ENCODE measurements around the gene PRC1. TPM values are rescaled to one million over a fixed set of nuclear protein-coding genes. Genes with fewer than 3 reads are reported as not detected.

The PRC1 gene
- polyA plus RNA-seq, 1 experiment = 199 TPM

DNA sequence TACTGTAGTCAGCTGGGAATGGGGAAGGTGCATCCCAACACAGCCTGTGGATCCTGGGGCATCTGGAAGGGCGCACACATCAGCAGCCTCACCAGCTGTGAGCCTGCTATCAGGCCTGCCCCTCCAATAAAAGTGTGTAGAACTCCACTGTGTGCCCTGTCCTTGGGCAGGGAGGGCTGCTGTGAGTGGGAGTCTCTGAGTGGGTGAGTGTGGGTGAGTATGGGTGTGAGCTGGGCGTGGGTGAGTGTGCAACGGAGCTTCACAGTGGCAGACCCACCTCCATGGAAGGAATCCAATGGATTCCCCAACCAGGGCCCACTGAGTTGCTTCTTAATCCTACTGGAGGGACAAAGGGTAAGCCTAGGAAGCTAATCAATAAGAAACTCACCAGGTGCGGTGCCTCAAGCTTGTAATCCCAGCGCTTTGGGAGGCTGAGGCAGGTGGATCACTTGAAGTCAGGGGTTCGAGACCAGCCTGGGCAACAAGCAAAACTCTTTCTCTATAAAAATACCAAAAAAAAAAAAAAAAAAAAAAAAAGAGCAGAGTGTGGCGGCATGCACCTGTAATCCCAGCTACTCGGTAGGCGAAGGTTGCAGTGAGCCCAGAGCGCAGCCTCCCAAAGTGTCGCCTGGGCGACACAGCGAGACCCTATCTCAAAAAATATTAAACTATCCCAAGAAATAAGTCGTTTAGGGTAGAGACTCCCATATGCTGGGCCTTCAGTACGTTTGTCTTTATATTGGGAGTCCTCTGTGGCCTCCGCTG, 40.2 kb downstream of the PRC1 start:
- TF ChIP-seq CTCF (IDR thresholded peaks at IDR 0.05; ENCODE audit: insufficient read depth, low read depth, low read length) = no peak
- CTCF ChIA-PET = interaction anchor here (0.6 to 9.3 kb wide), 7 partner anchors 11 to 1450 kb away, joined by 3 to 122 read pairs (median 5); partner anchors contain the start of genes HDDC3 and UNC45A
- no peaks in the 10 kb centered on the region for H3K27me3 ChIP-seq (ENCODE audit: control insufficient read depth, insufficient read depth, low read length)
- H3K4me3 ChIP-seq (ENCODE audit: low read depth, low read length) = no peak overlapping the region
- peaks cover 28% of the 10 kb centered on the region for H3K36me3 ChIP-seq (ENCODE audit: control insufficient read depth, insufficient read depth, low read length)
- POLR2A ChIA-PET = no interaction called here
- no peak for DNase-seq (ENCODE audit: low read depth)

DNA sequence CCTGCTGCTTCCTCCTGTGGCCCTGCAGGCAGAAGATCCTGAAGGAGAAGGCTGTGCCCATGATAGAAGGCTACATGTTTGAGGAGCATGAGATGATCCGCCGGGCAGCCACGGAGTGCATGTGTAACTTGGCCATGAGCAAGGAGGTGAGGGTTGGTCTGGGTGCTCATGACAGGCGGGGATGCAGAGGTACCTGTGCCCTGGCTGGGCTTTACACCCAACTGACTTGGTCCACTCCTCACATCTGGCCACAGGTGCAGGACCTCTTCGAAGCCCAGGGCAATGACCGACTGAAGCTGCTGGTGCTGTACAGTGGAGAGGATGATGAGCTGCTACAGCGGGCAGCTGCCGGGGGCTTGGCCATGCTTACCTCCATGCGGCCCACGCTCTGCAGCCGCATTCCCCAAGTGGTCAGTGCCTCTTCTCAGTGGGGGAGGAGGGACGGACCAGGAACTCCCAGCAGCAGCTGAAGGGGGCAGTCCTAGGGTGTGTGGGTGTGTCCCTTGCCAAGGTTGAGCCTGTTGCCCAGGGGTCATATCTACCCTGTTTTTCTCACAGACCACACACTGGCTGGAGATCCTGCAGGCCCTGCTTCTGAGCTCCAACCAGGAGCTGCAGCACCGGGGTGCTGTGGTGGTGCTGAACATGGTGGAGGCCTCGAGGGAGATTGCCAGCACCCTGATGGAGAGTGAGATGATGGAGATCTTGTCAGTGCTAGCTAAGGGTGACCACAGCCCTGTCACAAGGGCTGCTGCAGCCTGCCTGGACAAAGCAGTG, 41.2 kb downstream of the PRC1 start:
- POLR2A ChIA-PET = no interaction called here

DNA sequence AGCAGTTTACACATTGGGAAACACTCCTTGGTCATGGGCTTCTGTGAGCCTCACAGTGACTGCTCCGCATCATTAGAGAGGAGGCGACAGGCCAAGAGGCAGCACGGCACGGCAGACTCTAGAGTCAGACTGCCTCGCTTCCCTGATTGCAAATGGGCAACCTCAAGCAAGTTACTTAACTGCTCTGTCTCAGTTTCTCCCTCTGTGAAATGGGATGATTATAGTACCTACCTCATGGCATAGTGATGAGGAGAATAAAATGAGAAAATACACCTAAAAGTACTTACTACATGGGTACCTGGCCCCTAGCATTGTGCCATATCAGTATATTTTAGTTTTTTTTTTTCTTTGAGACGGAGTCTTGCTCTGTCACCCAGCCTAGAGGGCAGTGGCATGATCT, 43.7 kb downstream of the PRC1 start:
- H3K36me3 ChIP-seq (ENCODE audit: control insufficient read depth, insufficient read depth, low read length) = peaks cover 43% of the 10 kb centered on the region
- no peak for DNase-seq (ENCODE audit: low read depth)

More for the DNA sequence above, 41.2 kb downstream of the PRC1 start:
- H3K4me3 ChIP-seq (ENCODE audit: low read depth, low read length) = no peak overlapping the region
- CTCF ChIA-PET = interaction anchor here (0.6 to 4.3 kb wide), 3 partner anchors 20 to 1449 kb away, joined by 3 to 37 read pairs (median 4); partner anchors contain the start of genes HDDC3 and UNC45A
- peaks cover 31% of the 10 kb centered on the region for H3K36me3 ChIP-seq (ENCODE audit: control insufficient read depth, insufficient read depth, low read length)
- no peak for DNase-seq (ENCODE audit: low read depth)
- no peaks in the 10 kb centered on the region for H3K27me3 ChIP-seq (ENCODE audit: control insufficient read depth, insufficient read depth, low read length)
- no peak for TF ChIP-seq CTCF (IDR thresholded peaks at IDR 0.05; ENCODE audit: insufficient read depth, low read depth, low read length)

GRCh38 chr15:90949979-90950675, 44.2 kb downstream of the PRC1 start:
- H3K36me3 ChIP-seq (ENCODE audit: control insufficient read depth, insufficient read depth, low read length) = peaks cover 44% of the 10 kb centered on the region
- POLR2A ChIA-PET = no interaction called here
- no peak for DNase-seq (ENCODE audit: low read depth)
- no peak for TF ChIP-seq CTCF (IDR thresholded peaks at IDR 0.05; ENCODE audit: insufficient read depth, low read depth, low read length)
- CTCF ChIA-PET = interaction anchor here (10.2 kb wide), 1 partner anchor 17 kb away, joined by 87 read pairs; the partner anchor contains the start of genes HDDC3 and UNC45A
- H3K4me3 ChIP-seq (ENCODE audit: low read depth, low read length) = no peak overlapping the region
- H3K27me3 ChIP-seq (ENCODE audit: control insufficient read depth, insufficient read depth, low read length) = no peaks in the 10 kb centered on the region

More for the DNA sequence above, 43.7 kb downstream of the PRC1 start:
- CTCF ChIA-PET = interaction anchor here (4.3 to 10.2 kb wide), 2 partner anchors 17 kb away, joined by 37 to 87 read pairs; partner anchors contain the start of genes HDDC3 and UNC45A
- H3K27me3 ChIP-seq (ENCODE audit: control insufficient read depth, insufficient read depth, low read length) = no peaks in the 10 kb centered on the region
- POLR2A ChIA-PET = no interaction called here
- no peak overlapping the region for H3K4me3 ChIP-seq (ENCODE audit: low read depth, low read length)
- TF ChIP-seq CTCF (IDR thresholded peaks at IDR 0.05; ENCODE audit: insufficient read depth, low read depth, low read length) = no peak

All from BJ (cell line).